GM12892 (cell line): ENCODE measurements around the gene DCK.

ENCODE experiments used
- DNase-seq: peaks from one replicate; pipeline ENCODE4 v3.0.0; 2011; ENCODE audit not compliant: insufficient read length
- FAIRE-seq: peaks from 2 replicates; lab custom pipeline; 2011; peaks lifted over from hg19 to GRCh38; lab: Jason Lieb, UNC
- POLR2A ChIP-seq: IDR thresholded peaks from 2 replicates; pipeline ENCODE4 v1.6.1; 2011; ENCODE audit warnings: low read depth, low read length, control low read depth
- POLR2AphosphoS5 ChIP-seq: IDR thresholded peaks from 2 replicates; pipeline ENCODE4 v1.6.1; 2011; ENCODE audit warnings: low read depth, low read length, control low read depth
- TAF1 ChIP-seq: IDR thresholded peaks from 2 replicates; pipeline ENCODE4 v1.6.1; 2011; ENCODE audit warnings: low read depth, mild to moderate bottlenecking, control low read depth, low read length, borderline replicate concordance

Gene DCK

GRCh38 chr4:71069063-71069462 lies 75.6 kb downstream of the DCK start:
- DNase-seq = no peak
- FAIRE-seq = no peak
- TF ChIP-seq TAF1 (no peak), POLR2A (no peak), POLR2AphosphoS5 (no peak)

GRCh38 chr4:71070015-71070414 lies 76.6 kb downstream of the DCK start:
- no peak for DNase-seq
- no peak for TF ChIP-seq POLR2AphosphoS5
- no peak for TF ChIP-seq TAF1
- TF ChIP-seq POLR2A = no peak
- FAIRE-seq = no peak

GRCh38 chr4:71074452-71075299 lies 81.2 kb downstream of the DCK start:
- DNase-seq (no peak), FAIRE-seq (no peak)
- TF ChIP-seq TAF1 = no peak
- no peak for TF ChIP-seq POLR2AphosphoS5
- TF ChIP-seq POLR2A = no peak
